ENCODE data around the gene SLC44A3. TPM values are rescaled to one million over a fixed set of nuclear protein-coding genes. Genes with fewer than 3 reads are reported as not detected.
"Not testable (repeated sequence)": the region's sequence is repeated elsewhere in the genome, so short reads cannot be mapped to it uniquely, and the experiment has no call there.

SLC44A3 gene
- total RNA-seq, 2 experiments from 2014 or later, result not detected

DNA sequence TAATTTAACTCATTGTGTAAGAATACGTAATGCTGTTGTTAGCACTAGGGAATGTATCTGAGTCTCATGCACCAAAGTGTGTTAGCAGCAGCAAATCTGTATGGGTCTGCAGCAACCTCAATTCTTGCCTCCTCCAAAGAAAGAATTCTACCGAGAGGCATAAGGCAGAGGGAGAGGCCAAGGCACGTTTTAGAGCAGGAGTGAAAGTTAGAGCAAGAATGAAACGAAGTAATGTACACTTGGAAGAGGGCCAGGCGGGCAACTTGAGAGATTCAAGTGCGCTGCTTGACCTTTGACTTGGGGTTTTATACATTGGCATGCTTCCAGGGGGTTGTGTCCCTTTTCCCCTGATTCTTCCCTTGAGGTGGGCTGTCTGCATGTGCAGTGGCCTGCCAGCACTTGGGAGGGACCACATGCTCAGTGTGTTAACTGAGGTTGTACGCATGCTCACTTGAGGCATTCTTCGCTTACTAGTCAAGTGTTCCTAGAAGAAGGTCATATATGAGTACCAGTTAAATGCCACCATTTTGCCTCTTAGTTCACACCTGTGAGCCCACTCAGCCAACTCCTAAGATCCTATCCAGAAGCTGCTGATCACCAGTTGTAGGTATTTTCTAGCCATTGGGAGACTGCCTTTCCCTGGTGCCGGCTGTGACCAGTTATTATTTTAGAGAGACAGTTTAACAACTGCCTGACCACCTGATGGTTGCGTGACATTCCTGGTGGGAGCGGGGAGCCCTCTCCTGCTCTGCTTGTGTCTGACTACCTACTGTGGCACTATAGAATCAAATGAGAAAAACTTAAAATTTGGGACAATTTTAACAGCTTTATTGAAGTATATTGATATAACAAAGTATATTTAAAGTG is 109.4 kb downstream of the SLC44A3 start:
- no peak for ATAC-seq
- H3K4me1 Mint-ChIP-seq (ENCODE audit: low read depth), result peaks cover 12% of the 10 kb centered on the region
- no peak overlapping the region for H3K4me3 Mint-ChIP-seq

DNA sequence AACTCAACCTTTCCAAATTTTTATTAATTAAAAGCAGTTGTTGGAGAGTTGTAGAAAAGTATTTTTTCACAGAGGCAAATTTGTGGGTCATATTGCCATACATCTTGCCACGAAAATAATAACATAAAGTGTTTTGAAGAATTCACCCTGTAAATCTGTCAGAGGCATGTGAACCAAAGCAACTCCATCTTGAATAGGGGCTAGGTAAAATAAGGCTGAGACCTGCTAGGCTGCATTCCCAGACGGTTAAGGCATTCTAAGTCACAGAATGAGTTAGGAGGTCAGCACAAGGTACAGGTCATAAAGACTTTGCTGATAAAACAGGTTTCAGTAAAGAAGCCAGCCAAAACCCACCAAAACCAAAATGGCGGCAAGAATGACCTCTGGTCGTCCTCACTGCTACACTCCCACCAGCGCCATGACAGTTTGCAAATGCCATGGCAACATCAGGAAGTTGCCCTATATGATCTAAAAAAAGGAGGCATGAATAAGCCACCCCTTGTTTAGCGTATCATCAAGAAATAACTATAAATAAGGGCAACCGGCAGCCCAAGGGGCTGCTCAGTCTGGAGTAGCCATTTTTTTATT is 111.2 kb downstream of the SLC44A3 start:
- ChIA-PET POLR2A (no interaction called here), CTCF (no interaction called here)
- Mint-ChIP-seq H3K27me3 (ENCODE audit: low read depth) (peaks cover 20% of the 10 kb centered on the region), H3K36me3 (ENCODE audit: low read depth) (no peaks in the 10 kb centered on the region), H3K9me3 (ENCODE audit: insufficient read depth) (no peaks in the 10 kb centered on the region), H3K4me1 (ENCODE audit: low read depth) (peaks cover 3% of the 10 kb centered on the region), H3K27ac (no peak overlapping the region), H3K4me3 (no peak overlapping the region)
- DNase-seq (no peak), ATAC-seq (no peak)

More for the DNA sequence above, 109.4 kb downstream of the SLC44A3 start:
- DNase-seq, result no peak
- Mint-ChIP-seq H3K9me3 (ENCODE audit: insufficient read depth) (no peaks in the 10 kb centered on the region), H3K36me3 (ENCODE audit: low read depth) (no peaks in the 10 kb centered on the region), H3K27me3 (ENCODE audit: low read depth) (peaks cover 32% of the 10 kb centered on the region), H3K27ac (no peak overlapping the region)
- ChIA-PET CTCF (interaction anchor here (0.7 kb wide), 1 partner anchor 112 kb away, joined by 3 read pairs; no protein-coding TSS in a partner anchor), POLR2A (no interaction called here)

DNA sequence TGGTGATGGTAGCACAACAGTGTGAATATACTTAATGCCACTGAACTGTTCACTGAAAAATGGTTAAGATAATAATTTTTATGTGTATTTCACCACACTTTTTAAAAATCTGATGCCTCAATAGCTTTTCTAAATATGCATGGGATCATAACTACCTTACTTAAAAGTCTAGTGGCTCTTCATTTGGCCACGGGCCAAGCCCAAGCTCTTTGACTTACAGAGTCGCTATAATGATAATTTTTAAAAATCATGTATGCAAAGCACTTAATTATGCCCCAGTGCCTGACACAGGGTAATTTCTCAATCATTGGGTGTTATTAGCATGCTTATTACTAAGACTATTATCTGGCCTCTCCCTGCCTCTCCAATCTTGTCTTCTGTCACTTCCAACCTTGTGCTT is 114.4 kb downstream of the SLC44A3 start:
- Mint-ChIP-seq H3K27ac (no peak overlapping the region), H3K9me3 (ENCODE audit: insufficient read depth) (no peaks in the 10 kb centered on the region), H3K36me3 (ENCODE audit: low read depth) (no peaks in the 10 kb centered on the region), H3K4me1 (ENCODE audit: low read depth) (no peaks in the 10 kb centered on the region), H3K4me3 (no peak overlapping the region), H3K27me3 (ENCODE audit: low read depth) (peaks cover 7% of the 10 kb centered on the region)
- DNase-seq (no peak), ATAC-seq (no peak)
- ChIA-PET POLR2A (no interaction called here), CTCF (no interaction called here)

DNA sequence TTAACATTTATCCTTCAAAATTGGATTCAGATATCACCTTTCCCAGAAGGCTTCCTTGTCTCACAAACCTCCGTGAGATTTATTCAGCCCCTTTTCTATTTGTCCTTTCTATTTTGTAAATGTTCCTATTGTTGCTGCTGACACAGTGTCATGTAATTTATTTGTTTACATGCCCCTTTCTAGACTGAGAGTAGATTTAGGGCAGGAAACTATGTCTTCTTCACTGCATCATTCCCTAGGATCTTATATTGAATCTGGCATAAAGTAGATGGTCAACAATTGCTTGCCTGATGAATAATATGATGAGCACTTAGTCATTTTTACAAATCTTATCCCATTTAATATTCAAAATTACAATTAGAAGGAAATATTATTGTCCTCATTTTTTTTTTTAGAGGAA is 114.9 kb downstream of the SLC44A3 start:
- no peaks in the 10 kb centered on the region for H3K9me3 Mint-ChIP-seq (ENCODE audit: insufficient read depth)
- H3K27ac Mint-ChIP-seq, result no peak overlapping the region
- H3K4me1 Mint-ChIP-seq (ENCODE audit: low read depth), result no peaks in the 10 kb centered on the region
- peaks cover 7% of the 10 kb centered on the region for H3K27me3 Mint-ChIP-seq (ENCODE audit: low read depth)
- ATAC-seq (no peak), DNase-seq (no peak)
- no peaks in the 10 kb centered on the region for H3K36me3 Mint-ChIP-seq (ENCODE audit: low read depth)
- POLR2A ChIA-PET, result no interaction called here
- H3K4me3 Mint-ChIP-seq, result no peak overlapping the region
- CTCF ChIA-PET, result no interaction called here

DNA sequence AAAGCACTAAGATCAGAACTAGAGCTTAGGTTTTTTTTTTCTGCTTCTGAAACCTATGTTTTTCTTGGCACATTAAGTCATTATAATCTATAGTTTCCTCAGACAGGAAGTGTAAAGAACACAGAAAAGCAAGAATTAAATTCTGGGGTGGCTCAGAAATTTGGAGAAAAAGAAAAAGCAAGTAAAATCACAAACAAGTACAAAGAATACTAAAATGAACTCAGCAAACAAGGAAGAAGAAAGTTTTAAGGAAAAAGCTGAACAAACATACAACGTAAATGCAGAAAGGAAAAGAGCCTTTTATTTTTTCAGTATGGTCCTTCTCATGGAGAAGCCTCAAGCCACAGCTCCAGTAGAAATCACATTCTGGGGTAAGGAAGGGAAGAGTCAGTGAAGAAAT is 115.3 kb downstream of the SLC44A3 start:
- Mint-ChIP-seq H3K4me3 (no peak overlapping the region), H3K9me3 (ENCODE audit: insufficient read depth) (no peaks in the 10 kb centered on the region), H3K4me1 (ENCODE audit: low read depth) (no peaks in the 10 kb centered on the region), H3K27ac (no peak overlapping the region), H3K27me3 (ENCODE audit: low read depth) (peaks cover 7% of the 10 kb centered on the region), H3K36me3 (ENCODE audit: low read depth) (no peaks in the 10 kb centered on the region)
- no peak for DNase-seq
- POLR2A ChIA-PET, result no interaction called here
- CTCF ChIA-PET, result interaction anchor here (1.0 kb wide), 1 partner anchor 108 kb away, joined by 3 read pairs; no protein-coding TSS in a partner anchor
- no peak for ATAC-seq

DNA sequence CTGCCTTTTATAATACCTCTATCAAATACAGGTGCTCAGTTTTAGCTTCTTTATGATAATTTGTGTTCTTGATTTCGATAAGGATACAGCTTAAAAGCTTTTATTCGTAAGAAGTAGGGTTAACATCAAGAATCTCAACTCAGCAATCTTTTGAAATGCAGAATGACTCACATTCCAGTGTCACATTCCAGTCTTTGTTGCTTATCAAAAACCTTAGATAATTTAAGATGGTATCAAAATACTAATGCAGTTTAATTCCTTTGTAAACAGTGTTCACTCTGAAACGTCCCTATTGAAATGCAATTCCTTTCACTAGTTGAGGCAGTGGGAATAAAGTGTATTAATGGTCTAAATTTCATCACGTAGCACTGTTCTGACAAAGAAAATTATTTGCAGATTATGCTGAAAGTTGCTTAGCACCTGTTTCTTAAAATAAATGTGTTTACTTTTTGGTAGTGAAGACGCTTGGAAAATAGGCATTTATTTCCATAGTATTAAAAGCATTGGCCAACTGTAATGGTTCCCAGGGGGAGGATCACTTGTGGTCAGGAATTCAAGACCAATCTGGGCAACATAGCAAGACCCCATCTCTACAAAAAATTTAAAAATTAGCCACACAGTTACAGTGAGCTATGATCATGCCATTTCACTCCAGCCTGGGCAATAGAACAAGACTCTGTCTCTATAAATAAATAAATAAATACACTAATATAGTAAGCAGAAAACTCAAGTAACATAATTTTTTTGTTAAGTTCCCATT is 116.9 kb downstream of the SLC44A3 start:
- Mint-ChIP-seq H3K4me1 (ENCODE audit: low read depth) (no peaks in the 10 kb centered on the region), H3K4me3 (no peak overlapping the region), H3K36me3 (ENCODE audit: low read depth) (no peaks in the 10 kb centered on the region), H3K9me3 (ENCODE audit: insufficient read depth) (no peaks in the 10 kb centered on the region), H3K27me3 (ENCODE audit: low read depth) (peaks cover 5% of the 10 kb centered on the region), H3K27ac (no peak overlapping the region)
- DNase-seq, result no peak
- POLR2A ChIA-PET, result no interaction called here
- no peak for ATAC-seq
- CTCF ChIA-PET, result no interaction called here

DNA sequence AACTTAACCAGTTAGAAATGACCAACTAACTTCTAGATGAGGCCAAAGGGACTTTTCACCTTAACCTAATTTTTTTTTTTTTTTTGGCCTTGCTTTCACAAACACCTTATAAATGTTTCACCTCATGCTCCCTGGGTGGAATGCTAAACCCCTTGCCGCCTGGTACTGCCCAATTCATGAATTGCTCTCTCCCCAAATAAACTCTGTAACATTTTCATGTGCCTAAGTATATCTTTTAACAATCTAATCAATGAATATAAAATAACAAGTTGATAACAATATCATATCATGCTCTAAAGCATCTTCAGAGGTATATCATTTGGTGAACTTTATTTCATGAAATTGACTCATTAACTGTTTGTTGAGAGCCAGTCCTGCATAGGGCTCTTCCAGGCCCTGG is 117.7 kb downstream of the SLC44A3 start:
- DNase-seq (no peak), ATAC-seq (no peak)
- H3K9me3 Mint-ChIP-seq (ENCODE audit: insufficient read depth), result no peaks in the 10 kb centered on the region
- POLR2A ChIA-PET, result no interaction called here
- CTCF ChIA-PET, result no interaction called here
- H3K27ac Mint-ChIP-seq, result no peak overlapping the region
- H3K36me3 Mint-ChIP-seq (ENCODE audit: low read depth), result no peaks in the 10 kb centered on the region
- no peak overlapping the region for H3K4me3 Mint-ChIP-seq
- no peaks in the 10 kb centered on the region for H3K4me1 Mint-ChIP-seq (ENCODE audit: low read depth)
- peaks cover 5% of the 10 kb centered on the region for H3K27me3 Mint-ChIP-seq (ENCODE audit: low read depth)

DNA sequence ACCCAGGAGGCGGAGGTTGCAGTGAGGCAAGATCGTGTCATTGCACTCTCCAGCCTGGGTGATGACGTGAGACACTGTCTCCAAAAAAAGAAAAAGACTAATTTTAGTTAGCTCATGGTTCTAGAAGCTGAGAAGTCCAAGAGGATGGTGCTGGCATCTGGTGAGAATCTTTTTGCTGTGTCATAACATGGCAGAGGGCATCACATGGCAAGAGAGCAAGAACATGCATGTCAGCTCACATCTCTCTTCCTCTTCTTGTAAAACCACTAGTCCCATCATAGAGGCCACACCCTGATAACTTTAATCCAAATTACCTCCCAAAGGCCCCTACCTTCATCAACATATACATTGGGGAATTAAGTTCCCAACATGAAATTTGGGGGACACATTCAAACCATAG is 120.6 kb downstream of the SLC44A3 start:
- ChIA-PET POLR2A (no interaction called here), CTCF (no interaction called here)
- Mint-ChIP-seq H3K4me1 (ENCODE audit: low read depth) (no peaks in the 10 kb centered on the region), H3K36me3 (ENCODE audit: low read depth) (no peaks in the 10 kb centered on the region), H3K27me3 (ENCODE audit: low read depth) (peaks cover 10% of the 10 kb centered on the region), H3K4me3 (no peak overlapping the region), H3K27ac (no peak overlapping the region), H3K9me3 (ENCODE audit: insufficient read depth) (no peaks in the 10 kb centered on the region)
- ATAC-seq (no peak), DNase-seq (no peak)

DNA sequence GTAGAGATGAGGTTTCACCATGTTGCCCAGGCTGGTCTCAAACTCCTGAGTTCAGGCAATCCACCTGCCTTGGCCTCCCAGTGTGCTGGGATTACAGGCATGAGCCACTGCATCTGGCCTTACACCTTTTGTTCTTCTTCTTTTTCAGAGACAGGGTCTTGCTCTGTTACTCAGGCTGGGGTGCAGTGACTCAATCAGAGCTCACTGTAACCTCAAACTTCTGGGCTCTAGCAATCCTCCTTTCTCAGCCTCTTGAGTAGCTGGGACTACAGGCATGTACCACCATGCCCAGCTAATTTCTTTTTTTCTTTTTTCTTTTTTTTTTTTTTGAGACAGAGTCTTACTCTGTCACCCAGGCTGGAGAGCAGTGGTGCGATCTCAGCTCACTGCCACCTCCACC is 121.3 kb downstream of the SLC44A3 start:
- ATAC-seq; H3K27me3 Mint-ChIP-seq (ENCODE audit: low read depth); DNase-seq; POLR2A ChIA-PET; H3K4me3 Mint-ChIP-seq; H3K4me1 Mint-ChIP-seq (ENCODE audit: low read depth); H3K9me3 Mint-ChIP-seq (ENCODE audit: insufficient read depth); H3K27ac Mint-ChIP-seq; CTCF ChIA-PET; H3K36me3 Mint-ChIP-seq (ENCODE audit: low read depth): not testable (repeated sequence)

DNA sequence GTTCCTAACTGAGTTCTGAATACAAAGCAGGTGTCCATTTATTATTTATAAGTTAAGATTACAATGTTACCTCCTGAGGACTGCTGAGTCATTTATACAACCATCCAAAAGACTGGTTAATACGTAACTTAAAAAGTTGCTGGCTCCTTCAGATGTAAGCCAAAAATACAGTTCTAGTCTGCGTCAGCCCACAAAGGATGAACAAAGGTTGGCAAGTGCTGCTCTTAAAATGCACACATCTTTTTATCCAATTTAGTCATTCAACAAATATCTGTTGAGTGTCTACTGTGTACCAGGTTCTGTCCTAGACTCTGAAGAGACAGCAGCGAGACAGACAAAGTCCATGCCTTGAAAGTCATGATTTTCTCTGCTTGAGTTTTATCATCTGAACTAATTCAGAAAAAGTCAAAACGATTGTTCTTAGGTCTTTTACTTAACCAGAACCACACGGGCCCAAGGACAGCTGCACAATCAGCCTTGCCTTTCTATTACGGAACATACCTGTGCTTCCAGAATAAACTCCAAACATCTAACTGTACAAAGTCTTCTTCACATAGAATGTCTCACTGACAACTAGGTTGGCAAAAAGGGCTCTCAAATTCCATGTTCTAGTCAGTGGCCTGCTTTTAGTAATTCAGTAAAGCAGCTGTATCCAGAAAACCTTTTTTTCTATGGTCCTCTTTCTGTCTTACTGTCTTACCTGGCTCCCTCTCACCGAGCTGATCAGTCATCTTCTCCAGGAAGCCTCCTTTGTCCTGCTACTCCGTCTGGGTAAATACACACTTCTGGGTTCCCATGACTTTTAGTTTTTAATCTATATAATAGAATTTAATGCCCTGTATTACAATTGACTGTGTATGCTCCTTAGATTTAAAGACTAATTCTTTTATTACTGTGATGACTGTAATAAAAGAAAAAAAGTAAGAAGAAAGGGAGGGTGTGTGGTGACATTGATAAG is 122.3 kb downstream of the SLC44A3 start:
- Mint-ChIP-seq H3K36me3 (ENCODE audit: low read depth) (no peaks in the 10 kb centered on the region), H3K27ac (no peak overlapping the region), H3K27me3 (ENCODE audit: low read depth) (peaks cover 8% of the 10 kb centered on the region), H3K4me1 (ENCODE audit: low read depth) (no peaks in the 10 kb centered on the region), H3K4me3 (no peak overlapping the region), H3K9me3 (ENCODE audit: insufficient read depth) (no peaks in the 10 kb centered on the region)
- CTCF ChIA-PET, result no interaction called here
- ATAC-seq (no peak), DNase-seq (no peak)
- POLR2A ChIA-PET, result no interaction called here
